GM11168 (cell line): ENCODE results near the gene ENKUR.
"Not testable (repeated sequence)": the region's sequence is repeated elsewhere in the genome, so short reads cannot be mapped to it uniquely, and the experiment has no call there.

ENCODE experiments used
- in situ Hi-C: fragments of 300-500 bp; cut with MboI; formaldehyde crosslinking; loops from one replicate; pipeline ENCODE4 v1.12.0; 2022; ENCODE audit warnings: low sequenced_read_pairs; ENCODE audit not compliant: unreplicated experiment

The ENKUR gene

DNA sequence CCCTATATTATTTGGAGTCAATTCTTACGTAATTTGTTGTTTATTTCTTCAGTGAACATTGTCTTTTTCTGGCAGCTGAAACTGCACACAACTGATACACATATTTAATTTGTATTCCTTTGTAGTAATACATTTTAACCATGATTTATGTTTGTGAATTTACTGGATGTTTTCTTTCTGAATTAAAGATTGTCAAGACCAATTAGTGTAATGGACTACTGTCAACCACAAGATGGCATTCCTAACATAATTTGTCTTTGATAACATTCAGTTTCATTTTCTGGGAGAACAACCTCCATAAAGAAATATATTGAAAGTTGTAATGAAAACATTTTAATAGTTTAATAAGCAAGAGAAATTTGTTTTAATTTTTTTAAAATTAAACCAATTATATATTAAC lies 10.5 kb upstream of the ENKUR start:
- in situ Hi-C loops, result no loop called here

DNA sequence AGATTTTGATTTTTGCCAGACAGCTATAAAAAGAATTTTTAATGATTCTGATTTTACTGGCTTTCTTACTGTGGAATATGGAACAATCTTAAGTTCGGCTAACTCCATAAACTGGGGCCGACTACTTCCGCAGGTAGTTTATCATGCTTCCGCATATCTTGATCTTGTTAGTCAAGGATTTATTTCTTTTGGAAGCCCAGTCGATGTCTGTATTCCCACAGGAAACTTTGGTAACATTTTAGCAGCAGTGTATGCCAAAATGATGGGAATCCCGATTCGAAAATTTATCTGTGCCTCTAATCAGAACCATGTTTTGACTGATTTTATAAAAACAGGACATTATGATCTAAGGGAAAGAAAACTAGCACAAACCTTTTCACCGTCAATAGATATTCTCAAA lies 8.6 kb upstream of the ENKUR start:
- in situ Hi-C loops, result no loop called here

DNA sequence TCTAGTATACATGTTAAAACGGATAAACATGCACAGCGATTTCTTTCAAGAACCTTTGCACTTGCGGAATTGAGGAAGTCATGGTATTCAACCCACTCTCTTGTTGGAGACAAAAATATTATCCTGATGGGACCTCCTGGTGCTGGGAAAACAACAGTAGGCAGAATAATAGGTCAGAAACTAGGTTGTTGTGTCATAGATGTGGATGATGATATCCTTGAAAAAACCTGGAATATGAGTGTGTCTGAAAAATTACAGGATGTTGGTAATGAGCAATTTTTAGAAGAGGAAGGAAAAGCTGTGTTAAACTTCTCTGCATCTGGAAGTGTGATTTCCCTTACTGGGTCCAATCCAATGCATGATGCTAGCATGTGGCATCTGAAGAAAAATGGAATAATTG lies 7.3 kb upstream of the ENKUR start:
- in situ Hi-C loops, result no loop called here

GRCh38 chr10:25018703-25019102 lies 2.7 kb upstream of the ENKUR start:
- in situ Hi-C loops, result no loop called here

DNA sequence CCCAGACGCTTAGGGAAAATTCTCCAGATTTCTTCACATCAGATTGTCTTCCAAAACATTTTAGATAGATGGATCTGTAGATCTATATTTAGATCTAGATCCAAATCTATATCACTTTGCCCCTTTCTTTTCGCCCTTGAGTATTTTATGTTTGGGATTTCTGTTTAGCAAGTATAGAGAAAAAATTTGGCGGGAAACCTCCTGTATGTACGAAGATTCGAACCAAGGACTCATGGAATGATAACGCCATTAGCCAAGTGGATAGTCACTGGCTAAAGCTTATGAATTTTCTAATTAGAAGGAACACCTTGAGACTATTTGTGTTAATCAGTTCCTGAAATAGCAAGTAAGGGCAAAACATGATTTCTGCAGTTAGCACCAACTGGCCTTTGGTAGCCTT lies 1.7 kb upstream of the ENKUR start:
- in situ Hi-C loops, result no loop called here

DNA sequence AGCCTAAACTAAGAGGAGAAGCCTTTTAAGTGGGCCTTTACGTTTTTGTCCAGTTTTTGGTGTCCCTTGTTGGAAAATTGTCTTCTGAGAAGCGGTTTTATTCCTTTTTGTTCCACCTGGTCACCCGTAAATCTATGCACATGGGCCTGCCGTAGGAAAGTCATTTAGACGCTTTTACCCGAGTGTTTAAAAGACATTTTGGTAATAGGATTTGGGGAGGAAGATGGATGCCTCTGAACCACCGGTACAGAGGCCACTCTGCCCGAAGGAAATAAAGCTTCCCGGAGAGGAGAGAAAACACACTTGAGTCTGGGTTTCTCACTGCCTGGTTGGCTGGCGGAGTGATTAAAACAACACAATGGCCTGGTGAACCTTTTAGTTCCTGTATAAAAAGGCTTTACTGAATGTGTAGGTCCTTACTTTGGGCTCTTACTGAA lies 1.2 kb upstream of the ENKUR start:
- in situ Hi-C loops, result no loop called here

- in situ Hi-C loops, result no loop called here
Measured at GRCh38 chr10:25016376-25017153, 607 bp upstream of the ENKUR start, which contains the start of gene THNSL1. Gene THNSL1 (plus strand): TSS chr10:25016612. CDS start chr10:25023224, 6,612 bp downstream.

- in situ Hi-C loops, result no loop called here
Measured at GRCh38 chr10:25014579-25014978, 1.4 kb downstream of the ENKUR start.

GRCh38 chr10:25011591-25011990 lies 4.4 kb downstream of the ENKUR start:
- in situ Hi-C loops, result not testable (repeated sequence)

GRCh38 chr10:24998044-24998443 lies 17.9 kb downstream of the ENKUR start:
- in situ Hi-C loops, result no loop called here

DNA sequence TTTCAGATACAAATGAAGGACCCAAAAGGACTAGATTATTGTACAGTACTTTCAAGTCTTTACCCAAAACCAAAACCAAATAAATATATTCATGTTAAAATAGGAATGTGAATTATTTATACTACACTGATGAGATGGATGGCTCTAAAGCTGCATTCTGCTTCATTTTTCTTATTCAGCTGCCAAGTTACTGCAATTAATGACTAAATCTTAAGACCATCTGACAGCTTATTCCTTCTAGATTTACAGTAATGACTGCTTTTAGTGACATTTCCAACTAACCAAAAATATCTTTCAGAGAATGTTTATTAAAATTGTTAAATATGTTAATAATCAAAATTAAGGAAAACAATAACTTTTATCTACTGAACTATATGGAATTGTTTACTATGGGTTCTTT lies 20.9 kb downstream of the ENKUR start:
- in situ Hi-C loops, result no loop called here

- in situ Hi-C loops, result no loop called here
Measured at GRCh38 chr10:24993237-24993958, 22.6 kb downstream of the ENKUR start.

GRCh38 chr10:24992512-24993133 lies 23.3 kb downstream of the ENKUR start:
- in situ Hi-C loops, result no loop called here

DNA sequence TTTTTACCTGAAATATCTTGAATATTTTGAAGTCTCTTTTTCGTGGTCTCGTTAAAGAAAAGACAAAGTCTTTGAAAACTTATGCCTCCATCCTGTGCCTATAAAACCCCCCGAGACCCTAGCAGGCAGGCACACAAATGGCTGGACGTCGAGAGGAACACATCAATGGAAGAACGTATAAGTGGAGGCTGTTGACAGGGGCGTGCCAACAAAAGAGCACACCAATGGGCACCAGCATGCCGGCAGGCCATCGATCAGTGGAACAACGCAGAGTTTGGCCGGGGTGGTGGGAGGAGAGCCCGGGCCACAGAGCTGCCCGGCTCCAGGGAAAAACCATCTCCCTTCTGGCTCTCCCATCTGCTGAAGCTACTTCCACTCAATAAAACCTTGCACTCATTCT lies 24.7 kb downstream of the ENKUR start:
- in situ Hi-C loops, result no loop called here

DNA sequence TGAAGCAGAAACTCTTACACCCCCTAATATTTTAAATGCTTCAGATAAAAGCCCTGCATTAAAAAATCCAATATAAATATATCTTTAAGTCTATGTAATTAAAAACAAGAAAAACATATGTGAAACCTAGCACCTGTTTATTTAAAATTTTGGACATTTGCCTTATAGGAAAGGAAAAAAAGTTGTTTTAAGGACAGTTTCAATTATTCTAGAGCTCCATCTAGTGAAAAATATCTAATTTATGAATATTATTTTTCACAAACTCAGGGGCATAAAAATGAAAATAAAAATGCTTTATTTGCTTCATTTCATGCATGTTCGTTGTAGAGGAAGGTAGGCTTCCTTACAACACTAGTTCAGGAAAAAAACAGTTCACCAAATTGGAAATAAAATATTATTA lies 26.1 kb downstream of the ENKUR start:
- in situ Hi-C loops, result no loop called here

GRCh38 chr10:24988831-24989640 lies 26.9 kb downstream of the ENKUR start:
- in situ Hi-C loops, result no loop called here

DNA sequence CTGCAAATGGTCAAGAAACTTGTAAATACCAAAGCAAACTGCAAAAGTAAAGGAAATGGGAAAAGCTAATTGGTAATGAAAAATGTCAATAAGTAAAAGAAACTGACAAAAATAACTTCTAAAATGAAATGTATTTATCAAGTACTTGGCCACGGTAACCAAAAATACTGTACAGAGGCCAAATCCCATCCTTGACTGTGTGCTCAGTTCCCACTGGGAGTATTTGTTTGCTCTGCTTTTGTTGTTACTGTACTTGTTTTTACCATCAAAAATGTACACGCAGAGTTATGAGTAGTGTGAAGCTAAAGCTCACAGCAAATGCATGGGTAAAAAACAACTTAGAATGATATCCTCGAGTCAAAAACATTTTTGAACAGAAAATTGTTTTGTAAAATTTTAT lies 31.1 kb downstream of the ENKUR start:
- in situ Hi-C loops, result no loop called here

DNA sequence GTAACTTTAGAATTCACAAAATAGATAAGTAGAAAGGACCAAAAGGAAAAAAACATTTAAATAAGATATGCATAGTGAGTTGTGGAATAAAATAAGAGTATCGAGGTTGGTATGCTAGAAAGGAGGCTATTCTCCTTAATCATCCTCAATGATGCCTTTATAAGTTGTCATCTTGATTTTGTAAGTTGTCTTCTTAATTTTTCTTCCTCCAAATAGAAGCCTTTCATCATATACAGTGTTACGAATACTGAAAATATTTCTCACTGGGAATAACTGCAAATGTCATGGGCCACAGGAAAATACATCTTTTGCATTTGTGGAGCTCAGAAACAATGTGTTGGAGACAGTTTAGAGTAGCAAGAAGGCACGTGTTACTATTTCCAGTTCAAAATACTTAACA lies 32.0 kb downstream of the ENKUR start:
- in situ Hi-C loops, result no loop called here

GRCh38 chr10:24983130-24983529 lies 32.8 kb downstream of the ENKUR start:
- in situ Hi-C loops, result no loop called here

- in situ Hi-C loops, result no loop called here
Measured at GRCh38 chr10:24982319-24983112, 33.4 kb downstream of the ENKUR start.
